HG03354 (cell line): ENCODE results near the gene UGT1A8.
"Not testable (repeated sequence)": the region's sequence is repeated elsewhere in the genome, so short reads cannot be mapped to it uniquely, and the experiment has no call there.

Experiments used
- ATAC-seq: cut with Tn5 transposase; IDR thresholded peaks from one replicate; pipeline ENCODE4 v1.9.1; 2021; ENCODE audit warnings: mild to moderate bottlenecking; ENCODE audit not compliant: unreplicated experiment, poor library complexity, severe bottlenecking

UGT1A8 gene

DNA sequence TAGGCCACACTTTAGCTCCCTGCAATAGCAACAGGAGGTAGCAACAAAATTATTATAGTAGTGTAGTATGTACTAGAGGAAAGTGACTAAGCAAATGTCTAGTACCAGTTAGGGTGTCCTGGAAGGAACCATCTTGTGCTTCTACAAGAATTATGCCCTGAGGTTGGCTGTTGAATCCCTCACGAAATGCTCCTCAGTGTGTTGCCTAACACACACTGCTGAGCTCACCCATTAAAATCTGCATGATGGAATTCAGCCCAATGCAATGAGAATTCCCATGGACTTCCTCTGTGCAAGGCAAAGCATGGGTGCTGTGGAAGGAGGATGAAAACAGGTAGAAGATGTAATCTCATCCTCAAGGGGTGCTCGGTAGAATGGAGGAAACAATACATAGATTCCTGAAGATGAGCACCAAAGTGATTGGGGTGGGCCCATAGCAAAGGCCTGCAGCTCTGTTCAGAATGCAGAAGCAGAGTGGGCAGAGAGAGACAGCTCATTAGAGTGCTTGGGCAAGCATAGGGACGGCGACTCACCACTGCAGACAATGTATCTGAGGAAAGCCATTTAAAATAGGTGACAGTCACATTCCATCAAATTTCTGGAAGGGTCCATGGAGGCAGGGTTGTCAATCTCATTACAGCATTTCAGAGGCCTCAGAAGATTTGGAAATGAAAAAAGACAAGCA is 63.1 kb downstream of the UGT1A8 start:
- ATAC-seq = no peak

GRCh38 chr2:233681521-233682099 is 64.2 kb downstream of the UGT1A8 start, which contains the start of gene UGT1A7:
TSS of gene UGT1A7 (plus strand) at chr2:233681901. CDS start at chr2:233681938, 37 bp downstream.
- ATAC-seq = no peak

DNA sequence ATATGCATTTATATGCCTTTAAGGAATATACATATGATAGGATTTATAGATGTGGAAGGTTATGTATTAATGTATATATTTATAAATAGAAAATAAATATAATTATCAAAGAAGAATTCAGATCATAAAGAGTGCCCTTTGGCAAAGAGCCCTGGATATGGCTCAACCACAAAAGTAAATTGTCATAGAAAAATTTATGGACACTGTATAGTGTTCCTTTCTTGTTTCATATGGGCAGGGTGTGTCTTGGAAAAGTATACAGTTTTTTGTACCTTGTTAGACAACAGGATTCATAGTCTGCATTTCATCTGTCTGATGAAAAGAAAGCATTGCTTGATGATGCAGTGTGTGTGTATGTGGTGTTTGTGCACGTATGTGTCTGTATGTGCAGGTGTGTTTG is 67.2 kb downstream of the UGT1A8 start:
- no peak for ATAC-seq

DNA sequence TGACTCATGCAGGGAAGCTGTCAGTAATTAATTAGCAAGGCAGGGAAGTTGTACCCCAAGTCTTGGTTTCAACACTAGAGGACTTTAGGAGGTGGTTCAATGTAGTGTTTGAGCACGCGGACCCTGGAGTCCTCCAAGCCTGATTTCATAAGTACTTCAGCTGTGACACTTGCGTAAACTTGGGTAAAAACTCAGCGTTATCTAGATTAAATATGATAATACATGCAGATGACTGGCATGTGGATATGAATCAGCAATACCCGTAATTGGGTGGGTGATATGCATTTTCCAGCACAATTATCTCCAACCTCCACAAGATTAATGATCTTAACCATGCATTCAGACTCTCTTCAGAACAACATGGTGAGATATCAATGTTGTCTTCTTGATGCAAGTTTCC is 69.5 kb downstream of the UGT1A8 start:
- no peak for ATAC-seq

DNA sequence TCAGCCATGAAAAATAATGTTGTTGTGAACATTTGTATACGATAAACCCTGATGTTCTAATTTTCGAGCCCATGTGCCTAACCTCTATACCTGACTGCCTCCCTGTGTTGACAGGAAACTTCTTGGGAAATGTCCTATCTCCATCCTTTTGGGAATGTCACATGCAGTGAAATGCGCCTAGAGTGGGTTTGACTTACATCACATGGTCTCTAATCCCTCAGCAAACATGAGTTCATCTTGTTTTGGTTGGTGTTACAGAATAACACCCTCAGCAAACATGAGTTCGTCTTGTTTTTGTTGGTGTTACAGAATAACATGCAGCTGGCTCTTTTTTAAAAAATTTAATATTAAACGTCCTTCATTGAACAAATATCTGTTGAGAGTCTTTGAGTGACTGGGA is 70.9 kb downstream of the UGT1A8 start:
- no peak for ATAC-seq

DNA sequence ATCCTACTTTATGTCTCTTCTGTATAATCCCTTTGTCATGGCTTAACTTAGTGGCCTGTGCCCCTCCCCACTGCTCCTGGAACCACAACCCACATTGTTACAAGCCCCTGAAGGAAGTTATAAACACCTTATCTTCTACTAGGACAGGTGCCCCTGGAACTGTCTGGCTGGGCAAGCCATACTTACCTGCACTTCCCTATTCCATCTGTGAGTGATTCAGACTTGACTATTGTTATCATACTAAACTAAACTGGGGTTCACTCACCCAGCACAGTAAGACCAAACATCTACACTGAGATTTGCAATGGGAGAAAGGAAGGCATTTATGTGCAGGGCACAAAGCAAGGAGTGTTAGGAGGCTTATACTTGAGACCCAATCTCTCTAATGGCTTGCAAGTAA is 71.6 kb downstream of the UGT1A8 start:
- no peak for ATAC-seq

DNA sequence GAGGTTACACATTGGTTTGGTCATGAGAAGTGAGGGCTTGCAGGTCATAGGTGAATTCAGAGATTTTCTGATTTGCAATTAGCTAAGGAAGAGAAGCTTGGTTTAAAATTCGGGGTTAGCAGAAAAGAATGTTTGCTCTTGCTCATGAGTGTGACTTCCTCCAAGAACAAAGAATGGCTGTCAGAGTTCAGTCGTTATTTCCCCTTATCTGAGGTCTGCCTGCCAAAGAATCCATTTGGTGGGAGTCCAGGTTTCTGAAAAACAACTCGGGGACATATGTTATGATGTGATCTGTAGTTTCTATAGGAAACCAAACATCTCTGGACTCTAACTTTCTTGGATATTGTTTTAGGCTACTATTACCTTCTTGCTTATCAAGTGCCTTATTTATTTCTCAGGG is 72.1 kb downstream of the UGT1A8 start:
- no peak for ATAC-seq

DNA sequence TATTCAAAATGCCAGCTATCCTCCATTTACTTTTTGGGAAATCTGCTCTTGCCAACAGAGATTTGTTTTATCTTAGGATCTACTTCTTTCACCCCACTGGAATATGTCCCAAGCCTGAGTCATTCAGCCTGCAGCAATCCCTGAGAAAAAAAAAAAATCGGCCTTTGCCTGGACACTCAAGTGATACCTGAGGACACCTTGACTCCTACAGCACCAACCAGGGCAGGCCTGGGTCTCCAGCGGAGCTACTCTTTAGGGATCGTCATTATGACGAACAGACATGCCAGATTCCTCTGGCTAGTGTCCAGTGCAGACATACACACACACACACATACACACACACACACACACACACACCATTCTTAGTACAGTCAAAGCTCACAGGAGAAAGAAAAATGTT is 73.0 kb downstream of the UGT1A8 start:
- no peak for ATAC-seq

DNA sequence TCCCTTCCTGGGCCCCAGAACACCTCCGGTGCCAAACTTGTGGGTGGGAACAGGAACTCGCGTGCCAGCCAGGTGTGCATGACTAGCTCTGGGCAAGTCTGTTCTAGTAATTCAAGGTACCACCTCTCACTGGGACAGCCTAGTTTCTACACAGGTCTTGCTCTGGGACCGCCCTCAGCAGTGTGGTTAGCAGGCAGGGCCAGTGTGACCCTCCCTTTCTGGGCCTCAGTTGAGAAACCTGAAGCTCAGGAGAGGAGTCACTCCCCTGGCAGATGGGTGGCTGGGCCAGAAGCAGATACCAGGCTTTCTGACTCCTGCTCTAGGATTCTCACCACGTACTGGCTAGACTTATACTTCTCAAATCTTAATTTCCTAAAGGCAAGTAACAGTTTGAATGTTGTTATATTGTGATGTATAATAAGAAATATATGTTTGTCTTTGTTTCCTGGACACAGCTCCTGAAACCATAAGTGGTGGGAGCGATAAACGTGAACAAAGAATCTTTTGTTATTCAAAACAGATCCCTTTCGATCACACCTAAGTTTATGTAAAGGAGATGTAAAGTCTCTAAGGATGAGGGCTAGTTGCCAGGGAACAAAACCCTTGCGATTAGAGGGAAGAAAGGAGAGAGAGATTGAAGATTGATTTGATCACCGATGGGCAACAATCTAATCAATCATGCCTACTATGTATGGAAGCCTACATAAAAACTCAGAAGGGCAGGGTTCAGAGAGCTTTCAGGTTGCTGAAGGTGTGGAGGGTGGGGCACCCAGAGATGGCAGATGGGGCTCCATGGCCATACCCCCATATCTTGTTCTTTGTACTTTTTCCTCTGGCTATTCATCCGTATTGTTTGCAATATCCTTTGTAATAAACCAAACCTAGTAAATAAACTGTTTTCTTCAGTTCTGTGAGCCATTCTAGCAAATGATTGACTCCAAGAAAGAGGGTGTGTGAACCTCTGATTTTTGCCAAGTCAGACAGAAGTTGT is 74.3 kb downstream of the UGT1A8 start:
- ATAC-seq = no peak

DNA sequence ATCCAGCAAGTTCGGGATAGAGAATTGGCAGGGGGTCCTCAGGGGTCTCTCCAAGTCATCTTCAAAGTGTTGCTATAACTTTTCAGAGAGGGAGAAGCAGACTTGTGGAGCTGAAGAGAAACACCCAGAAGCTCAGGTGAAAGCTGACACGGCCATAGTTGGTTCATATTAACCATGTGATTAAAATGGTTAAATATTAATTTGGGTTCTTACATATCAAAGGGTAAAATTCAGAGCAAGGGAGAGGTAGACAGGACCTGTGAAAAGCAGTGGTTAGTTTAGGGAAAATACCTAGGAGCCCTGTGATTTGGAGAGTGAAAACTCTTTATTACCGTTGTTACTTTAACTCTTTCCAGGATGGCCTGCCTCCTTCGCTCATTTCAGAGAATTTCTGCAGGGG is 75.2 kb downstream of the UGT1A8 start, which contains the start of gene UGT1A6:
TSS of gene UGT1A6 (plus strand) at position 243 of the 400 bp plus-strand sequence. CDS start at position 358, 115 bp downstream.
- ATAC-seq = no peak

DNA sequence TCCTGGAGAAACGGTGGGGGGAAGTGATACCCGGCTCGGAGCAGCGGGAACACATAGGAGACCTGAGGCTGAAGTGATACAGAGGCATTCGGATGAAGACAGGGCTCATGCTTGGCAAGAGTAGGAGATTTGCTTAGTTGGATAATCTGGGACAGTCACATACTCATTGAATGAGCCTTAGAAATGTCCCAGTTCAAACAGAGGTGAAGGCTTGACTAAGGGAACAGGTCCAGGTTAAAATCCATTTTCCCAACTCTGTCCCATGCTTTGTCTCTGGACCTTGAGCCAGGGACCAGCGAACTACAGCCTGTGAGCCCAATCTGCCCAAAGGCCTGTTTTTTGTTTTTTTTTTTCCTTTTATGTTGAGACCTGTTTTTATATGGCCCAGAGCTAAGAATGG is 76.5 kb downstream of the UGT1A8 start:
- ATAC-seq = no peak

GRCh38 chr2:233698740-233699139 is 81.3 kb downstream of the UGT1A8 start:
- ATAC-seq = no peak

- no peak for ATAC-seq
Observed at GRCh38 chr2:233699424-233700027, 82.1 kb downstream of the UGT1A8 start.

DNA sequence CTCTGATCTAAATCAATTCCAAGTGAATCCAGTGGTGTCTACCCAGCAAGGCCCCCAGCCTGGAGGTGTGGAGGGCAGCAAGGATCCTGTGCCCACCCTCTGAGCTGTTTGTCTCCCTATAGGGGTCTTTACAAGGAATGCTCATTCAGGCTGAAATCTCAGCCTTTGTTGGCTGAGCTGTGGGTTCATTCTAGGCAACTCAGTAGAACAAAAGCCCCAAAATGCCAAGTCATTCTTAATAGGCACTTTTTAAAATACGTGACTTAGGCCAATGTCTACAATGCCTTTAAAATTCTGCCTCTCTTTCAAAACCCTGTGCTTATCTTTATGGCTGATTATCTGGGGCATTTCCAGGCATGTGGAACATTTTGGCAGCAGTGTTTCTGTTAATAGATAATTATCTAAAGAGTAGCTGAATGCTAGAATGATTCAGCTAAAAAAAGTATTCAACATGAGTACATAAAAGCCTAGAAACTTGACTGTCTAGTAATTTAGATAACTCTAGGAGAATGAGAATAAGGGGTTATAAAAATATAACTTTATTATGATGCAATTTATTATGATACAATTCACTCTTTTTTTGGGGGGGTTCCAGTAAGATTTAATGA is 82.7 kb downstream of the UGT1A8 start:
- no peak for ATAC-seq

DNA sequence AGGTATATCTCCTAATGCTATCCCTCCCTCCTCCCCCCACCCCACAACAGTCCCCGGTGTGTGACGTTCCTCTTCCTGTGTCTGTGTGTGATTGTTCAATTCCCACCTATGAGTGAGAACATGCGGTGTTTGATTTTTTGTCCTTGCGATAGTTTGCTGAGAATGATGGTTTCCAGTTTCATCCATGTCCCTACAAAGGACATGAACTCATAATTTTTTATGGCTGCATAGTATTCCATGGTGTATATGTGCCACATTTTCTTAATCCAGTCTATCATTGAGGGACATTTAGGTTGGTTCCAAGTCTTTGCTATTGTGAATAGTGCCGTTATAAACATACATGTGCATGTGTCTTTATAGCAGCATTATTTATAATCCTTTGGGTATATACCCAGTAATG is 83.4 kb downstream of the UGT1A8 start:
- ATAC-seq = not testable (repeated sequence)

- ATAC-seq = no peak
Observed at GRCh38 chr2:233702238-233702637, 84.8 kb downstream of the UGT1A8 start.

- no peak for ATAC-seq
Observed at GRCh38 chr2:233705911-233706506, 88.6 kb downstream of the UGT1A8 start.

DNA sequence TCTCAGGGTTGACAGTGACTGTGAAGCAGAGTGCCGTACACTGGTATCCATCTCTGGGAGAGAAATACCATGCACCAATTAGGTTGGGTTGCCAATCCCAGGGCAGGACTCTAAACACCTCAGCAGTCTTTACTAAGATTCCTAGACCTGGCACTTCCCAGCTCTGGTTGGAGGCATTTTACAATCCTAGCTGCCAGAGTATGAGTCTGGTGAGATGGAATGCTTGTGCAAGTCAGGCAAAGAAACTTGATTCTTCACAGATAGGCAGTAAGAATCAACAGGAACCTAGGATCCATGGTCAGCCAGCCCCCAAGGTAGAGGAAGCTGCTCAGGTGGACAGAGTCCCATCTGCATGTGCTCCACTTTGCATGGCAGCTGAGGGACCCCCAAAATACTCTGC is 89.3 kb downstream of the UGT1A8 start:
- ATAC-seq = no peak

DNA sequence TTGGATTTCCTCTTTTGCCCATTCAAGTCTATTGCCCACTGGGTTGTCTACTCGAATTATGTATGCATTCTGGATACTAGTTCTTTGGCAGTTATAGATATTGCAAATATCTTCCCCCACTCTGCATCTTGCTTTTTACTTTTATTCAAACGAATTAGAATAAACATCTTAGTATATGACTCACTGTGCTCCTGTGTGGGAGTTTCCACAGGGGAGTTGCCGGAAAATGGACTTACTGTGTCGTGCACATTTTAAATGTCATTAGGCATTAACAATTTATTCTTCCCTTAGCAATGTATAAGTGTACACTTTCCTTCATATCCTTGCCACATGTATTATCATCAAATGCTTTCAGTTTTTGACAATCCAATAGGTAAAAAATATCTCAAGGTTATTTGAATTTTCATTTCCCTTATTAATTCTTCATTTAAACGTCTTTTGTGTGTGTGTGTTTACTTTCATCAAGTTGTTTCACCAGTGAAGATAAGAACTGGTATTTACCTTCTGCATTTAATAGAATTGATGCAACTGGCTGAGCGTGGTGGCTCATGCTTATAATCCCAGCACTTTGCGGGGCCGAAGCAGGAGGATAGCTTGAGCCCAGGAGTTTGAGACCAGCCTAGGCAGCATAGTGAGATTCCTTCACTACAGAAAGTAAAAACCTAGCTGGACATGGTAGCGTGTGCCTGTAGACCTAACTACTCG is 90.7 kb downstream of the UGT1A8 start:
- no peak for ATAC-seq
